SH-SY5Y (cell line): ENCODE data around the gene INSIG1.

Source experiments
- GATA2 ChIP-seq: IDR thresholded peaks from 2 replicates; pipeline ENCODE4 v1.6.1; 2011; ENCODE audit warnings: mild to moderate bottlenecking, low read depth, low read length
- GATA3 ChIP-seq: IDR thresholded peaks from 2 replicates; pipeline ENCODE4 v1.6.1; 2011; ENCODE audit warnings: low read depth, mild to moderate bottlenecking, low read length, moderate library complexity

GRCh38 chr7:155267436-155267835, 30.2 kb upstream of the INSIG1 start:
- TF ChIP-seq GATA2 (no peak), GATA3 (no peak)
